NK-92 treated with Interleukin-12 subunit alpha and Interleukin-12 subunit beta, amount 100 ng/mL, for 24 hours (cell line): ENCODE measurements around the gene FCF1.
"Not testable (repeated sequence)": the region's sequence is repeated elsewhere in the genome, so short reads cannot be mapped to it uniquely, and the experiment has no call there.

Source experiments
- DNase-seq: peaks from one replicate; lab custom pipeline; 2025; lab: John Stamatoyannopoulos, UW

FCF1 gene

GRCh38 chr14:74698465-74698864, 14.5 kb upstream of the FCF1 start:
- DNase-seq = no peak

GRCh38 chr14:74702293-74702692, 10.7 kb upstream of the FCF1 start:
- DNase-seq = no peak

GRCh38 chr14:74703043-74703442, 9.9 kb upstream of the FCF1 start:
- DNase-seq = no peak

GRCh38 chr14:74704656-74705055, 8.3 kb upstream of the FCF1 start:
- no peak for DNase-seq

- no peak for DNase-seq
Observed at GRCh38 chr14:74705613-74706500, 7.1 kb upstream of the FCF1 start.

- no peak for DNase-seq
Observed at GRCh38 chr14:74710480-74710879, 2.5 kb upstream of the FCF1 start.

GRCh38 chr14:74711651-74712050, 1.3 kb upstream of the FCF1 start:
- DNase-seq = no peak

- no peak for DNase-seq
Observed at GRCh38 chr14:74713395-74713735, 421 bp downstream of the FCF1 start.

- no peak for DNase-seq
Observed at GRCh38 chr14:74720526-74720925, 7.6 kb downstream of the FCF1 start.

GRCh38 chr14:74723134-74723533, 10.2 kb downstream of the FCF1 start:
- no peak for DNase-seq

- DNase-seq = no peak
Observed at GRCh38 chr14:74732387-74732786, 19.4 kb downstream of the FCF1 start.

GRCh38 chr14:74733221-74733620, 20.3 kb downstream of the FCF1 start:
- DNase-seq = no peak

- DNase-seq = no peak
Observed at GRCh38 chr14:74735125-74735524, 22.2 kb downstream of the FCF1 start.

- no peak for DNase-seq
Observed at GRCh38 chr14:74737753-74738325, 24.9 kb downstream of the FCF1 start.

- DNase-seq = no peak
Observed at GRCh38 chr14:74739293-74740030, 26.5 kb downstream of the FCF1 start.

- no peak for DNase-seq
Observed at GRCh38 chr14:74747237-74747636, 34.3 kb downstream of the FCF1 start.

- DNase-seq = no peak
Observed at GRCh38 chr14:74754157-74754556, 41.2 kb downstream of the FCF1 start.

- no peak for DNase-seq
Observed at GRCh38 chr14:74754899-74755298, 42.0 kb downstream of the FCF1 start.

GRCh38 chr14:74756326-74756725, 43.4 kb downstream of the FCF1 start:
- DNase-seq = no peak

- not testable (repeated sequence) for DNase-seq
Observed at GRCh38 chr14:74758505-74758904, 45.6 kb downstream of the FCF1 start.

GRCh38 chr14:74762917-74763802, 50.2 kb downstream of the FCF1 start, which contains the start of gene YLPM1:
Gene YLPM1, plus strand, starts transcription at chr14:74763316. Its CDS starts 174 bp downstream, at chr14:74763490.
- DNase-seq = peak; percentile 79
